ENCODE results near the gene BCL2L15.
"Not testable (repeated sequence)": the region's sequence is repeated elsewhere in the genome, so short reads cannot be mapped to it uniquely, and the experiment has no call there.

The BCL2L15 gene

GRCh38 chr1:113868387-113869083, 18.8 kb downstream of the BCL2L15 start:
- no peak for DNase-seq

DNA sequence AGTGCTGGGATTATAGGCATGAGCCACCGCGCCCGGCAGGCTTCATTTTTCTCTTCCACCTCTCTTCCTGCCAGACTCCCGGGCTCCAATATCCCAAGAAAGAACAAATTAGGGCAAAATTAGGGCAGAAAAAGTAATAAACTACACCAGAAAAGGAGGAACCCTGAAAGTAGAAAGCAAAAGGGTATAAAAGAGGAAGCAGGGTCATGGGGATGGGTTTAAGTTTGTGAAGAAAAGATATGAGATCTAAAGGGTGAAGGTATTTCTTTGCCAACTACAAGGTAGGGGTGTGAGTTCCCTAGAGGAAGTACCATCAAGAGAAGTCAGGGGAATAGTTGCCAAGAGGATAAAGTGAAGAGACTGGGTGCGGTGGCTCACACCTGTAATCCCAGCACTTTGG, 25.7 kb downstream of the BCL2L15 start:
- DNase-seq, result no peak

DNA sequence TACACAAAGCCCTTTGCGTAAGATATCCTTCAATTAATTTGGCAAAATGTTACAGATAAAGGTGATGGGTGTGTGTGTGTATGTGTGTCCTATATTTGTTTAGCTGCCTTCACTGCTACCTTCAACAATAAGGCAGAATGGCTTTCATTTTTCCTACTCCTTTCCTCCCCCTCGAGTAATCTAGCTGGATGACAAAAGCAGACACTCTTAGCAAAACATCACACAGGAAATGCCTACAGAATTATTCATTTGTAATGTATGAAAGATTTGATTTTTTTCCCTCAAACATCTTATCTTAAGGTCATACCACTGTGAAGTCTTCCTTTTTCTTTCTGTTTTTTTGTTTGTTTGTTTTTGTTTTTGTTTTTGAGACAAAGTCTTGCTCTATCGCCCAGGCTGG, 26.5 kb downstream of the BCL2L15 start:
- no peak for DNase-seq

DNA sequence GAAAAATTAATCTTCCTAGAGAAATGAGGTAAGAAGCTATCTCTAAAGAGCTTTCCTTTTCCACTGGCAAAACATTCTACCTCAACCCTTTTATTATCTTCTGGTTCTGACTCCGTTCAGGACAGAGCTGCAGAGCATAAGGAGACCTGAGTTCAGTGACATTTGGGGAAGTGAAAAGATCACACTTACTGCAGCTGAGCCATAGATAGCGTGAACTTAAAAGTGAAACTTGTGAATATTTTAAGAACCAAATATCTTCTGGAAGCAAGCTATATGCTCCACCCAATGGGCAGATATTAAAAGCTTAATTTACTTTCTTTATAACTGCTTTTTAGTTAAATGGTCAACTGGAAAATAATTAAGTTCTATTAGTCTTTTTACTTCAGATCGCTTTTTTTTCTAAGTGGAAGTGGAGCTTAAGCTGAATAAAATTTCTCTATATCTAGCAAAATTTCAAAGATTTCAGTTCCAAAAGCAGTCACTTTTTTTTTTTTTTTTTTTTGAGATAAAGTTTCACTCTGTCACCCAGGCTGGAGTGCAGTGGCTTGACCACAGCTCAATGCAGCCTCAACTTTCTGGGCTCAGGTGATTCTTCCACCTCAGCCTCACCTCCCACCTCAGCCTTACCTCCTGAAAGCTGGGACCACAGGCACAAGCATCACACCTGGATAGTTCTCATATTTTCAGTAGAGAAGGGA, 27.8 kb downstream of the BCL2L15 start:
- no peak for DNase-seq

- DNase-seq, result no peak
Measured at GRCh38 chr1:113858982-113859381, 28.4 kb downstream of the BCL2L15 start.

DNA sequence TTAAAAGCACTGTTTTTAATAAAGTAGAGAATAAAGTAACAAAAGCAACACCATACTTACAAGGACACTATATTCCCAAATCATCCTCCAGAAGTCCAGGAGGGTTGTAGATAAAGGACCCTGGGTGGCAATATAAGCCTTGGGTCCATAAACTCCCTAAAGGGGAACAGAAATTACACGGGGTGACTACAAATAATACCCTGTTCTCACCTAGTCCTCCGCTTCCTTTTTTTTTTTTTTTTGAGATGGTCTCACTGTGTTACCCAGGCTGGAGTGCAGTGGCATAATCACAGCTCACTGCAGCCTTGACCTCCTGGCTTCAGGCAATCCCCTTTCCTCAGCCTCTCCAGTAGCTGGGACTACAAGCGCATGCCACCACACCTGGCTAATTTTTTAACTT, 29.0 kb downstream of the BCL2L15 start:
- no peak for DNase-seq

DNA sequence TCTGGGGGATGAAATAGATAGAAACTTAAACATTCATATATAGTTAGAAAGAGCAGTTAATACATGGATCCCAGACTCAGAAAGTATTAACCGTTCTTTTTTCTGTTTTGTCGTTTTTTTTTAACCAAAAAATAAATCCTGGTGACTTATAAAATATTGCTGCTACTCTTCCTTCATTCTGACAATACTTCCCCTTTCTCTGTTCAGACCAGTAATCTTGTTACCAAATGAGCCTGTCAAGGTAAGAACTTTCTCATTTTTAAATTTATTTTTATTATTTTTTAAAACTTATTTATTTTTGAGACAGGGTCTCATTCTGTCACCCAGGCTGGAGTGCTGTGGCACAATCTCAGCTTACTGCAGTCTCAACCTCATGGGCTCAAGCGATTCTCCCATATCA, 29.6 kb downstream of the BCL2L15 start:
- no peak for DNase-seq

DNA sequence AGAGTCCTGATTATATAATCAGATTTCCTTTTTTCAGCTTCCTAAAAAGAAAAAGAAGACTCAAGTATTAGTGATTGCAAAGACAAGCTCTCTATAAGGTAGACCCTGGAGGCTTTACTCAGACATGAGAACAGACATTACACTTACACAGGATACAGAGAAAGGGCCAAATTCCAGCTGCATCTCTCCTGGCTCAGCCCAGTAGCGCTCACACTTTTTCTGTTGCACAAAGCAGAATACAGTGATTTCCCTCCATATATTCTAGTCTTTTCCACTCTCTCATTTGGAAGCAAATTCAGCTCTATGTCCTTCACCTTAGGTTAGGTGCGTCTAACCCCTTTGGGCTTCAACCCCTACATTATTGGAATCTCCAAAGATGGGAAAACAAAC, 31.0 kb downstream of the BCL2L15 start:
- DNase-seq, result no peak

- no peak for DNase-seq
Measured at GRCh38 chr1:113855630-113856400, 31.6 kb downstream of the BCL2L15 start.

DNA sequence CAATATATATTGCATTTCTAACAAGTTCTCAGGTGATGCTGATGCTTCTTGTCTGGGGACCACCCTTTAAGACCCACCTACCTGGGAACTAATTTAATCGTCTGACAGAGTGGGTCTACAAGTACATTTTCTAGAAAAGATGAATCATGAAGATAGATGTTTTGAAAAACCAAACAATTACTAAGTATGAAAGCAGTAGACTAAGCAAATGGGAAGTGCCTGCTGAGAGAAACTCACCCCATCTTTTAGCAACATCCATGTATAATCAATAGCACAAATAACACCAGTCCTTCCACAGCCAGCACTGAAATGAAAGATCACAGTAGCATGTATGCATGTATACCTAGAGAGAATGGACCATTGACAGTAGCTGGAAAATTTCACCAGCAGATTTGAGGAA, 33.1 kb downstream of the BCL2L15 start:
- DNase-seq, result no peak

GRCh38 chr1:113852694-113853093, 34.7 kb downstream of the BCL2L15 start:
- not testable (repeated sequence) for DNase-seq

- DNase-seq, result no peak
Measured at GRCh38 chr1:113850127-113850796, 37.1 kb downstream of the BCL2L15 start.

DNA sequence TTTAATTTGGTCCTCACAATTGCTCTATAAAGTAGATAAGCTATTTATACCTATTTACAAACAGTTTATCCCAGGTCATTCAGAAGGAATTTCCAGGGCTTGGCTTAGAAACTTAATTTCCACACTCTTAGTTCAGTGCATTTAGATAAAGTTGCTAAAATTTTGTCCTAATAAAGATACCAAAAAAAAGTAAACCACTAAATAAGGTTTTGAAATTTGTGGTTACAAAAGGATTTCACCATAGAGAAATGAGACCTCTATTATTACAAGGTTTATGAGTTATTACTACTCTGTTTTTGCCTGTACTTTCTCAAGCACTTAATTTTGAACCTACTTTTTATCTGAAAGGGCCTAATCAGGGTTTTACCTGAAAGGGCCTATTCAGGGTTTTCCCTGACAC, 38.3 kb downstream of the BCL2L15 start:
- no peak for DNase-seq

DNA sequence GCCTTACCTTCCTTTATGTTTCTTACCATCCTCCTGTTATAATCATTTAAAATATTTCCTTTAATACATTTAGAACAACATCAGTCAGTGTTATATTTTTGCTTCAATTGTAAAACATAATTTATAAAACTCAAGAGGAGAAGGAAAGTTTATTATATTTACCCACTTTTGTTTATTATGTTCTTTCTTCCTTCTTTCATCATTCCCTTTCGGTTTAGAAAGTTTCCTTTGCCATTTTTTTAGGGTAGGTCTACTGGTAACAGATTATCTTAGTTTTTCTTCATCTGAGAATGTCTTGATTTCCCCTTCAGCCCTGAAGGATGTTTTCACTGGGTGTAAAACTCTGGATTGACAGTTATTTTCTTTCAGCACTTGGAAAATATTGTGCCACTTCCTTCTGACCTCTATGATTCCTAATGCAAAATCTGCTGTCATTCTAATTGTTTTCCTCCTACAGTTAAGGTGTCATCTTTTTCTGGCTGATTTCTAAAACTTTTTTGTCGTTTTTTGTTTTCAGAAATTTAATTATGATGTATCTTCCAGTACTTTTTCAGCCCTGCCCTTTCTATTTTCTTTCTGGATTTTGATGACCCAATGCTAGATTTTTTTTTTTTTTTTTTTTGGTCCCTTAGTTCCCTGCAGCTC, 40.9 kb downstream of the BCL2L15 start:
- DNase-seq, result no peak

DNA sequence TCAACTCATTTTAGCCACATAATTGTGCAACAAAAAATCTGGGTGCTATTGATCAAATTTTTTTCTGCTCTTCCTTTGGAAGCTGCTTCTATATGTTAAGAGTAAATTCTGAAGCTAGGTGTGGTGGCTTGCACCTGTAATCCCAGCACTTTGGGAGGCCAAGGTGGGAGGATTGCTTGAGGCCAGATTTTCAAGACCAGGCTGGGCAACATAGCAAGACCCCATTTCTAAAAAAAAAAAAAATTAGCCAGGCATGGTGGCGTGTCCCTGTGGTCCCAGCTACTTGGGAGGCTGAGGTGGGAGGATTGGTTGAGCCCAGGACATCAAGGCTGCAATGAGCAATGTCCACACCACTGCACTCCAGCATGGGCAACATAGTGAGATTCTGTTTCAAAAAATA, 50.8 kb downstream of the BCL2L15 start:
- DNase-seq, result no peak

DNA sequence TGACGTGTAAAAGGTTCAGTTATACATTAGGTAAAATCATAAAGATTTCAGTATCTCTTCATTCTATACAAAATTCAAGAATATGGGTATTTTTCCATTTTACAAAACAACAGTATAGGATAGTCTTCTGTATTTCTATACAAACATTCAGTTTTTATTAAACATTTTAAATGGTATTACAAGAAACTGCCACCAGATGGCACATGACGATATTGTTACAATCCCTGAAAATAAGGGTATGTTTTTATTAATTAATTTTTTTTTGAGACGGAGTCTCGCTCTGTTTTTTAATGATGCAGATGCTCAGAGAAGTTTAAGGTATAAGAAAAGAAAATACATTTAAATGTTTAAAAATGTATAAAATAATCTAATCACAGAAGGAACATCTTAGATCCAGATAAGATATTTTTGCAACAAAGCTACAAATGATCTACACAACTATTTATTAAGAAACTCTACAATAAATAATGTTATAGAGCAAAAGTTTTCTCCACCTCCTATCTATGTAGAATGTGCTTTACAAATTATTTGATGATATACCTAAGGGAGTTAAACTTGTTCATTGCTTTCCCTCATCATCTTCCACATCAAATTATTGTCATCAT, 51.6 kb downstream of the BCL2L15 start:
- DNase-seq, result peak; percentile 52

- no peak for DNase-seq
Measured at GRCh38 chr1:113834716-113835115, 52.7 kb downstream of the BCL2L15 start.
